Lower lobe of right lung (tissue), 2 donors: ENCODE results near the gene RANBP10. TPM values are rescaled to one million over a fixed set of nuclear protein-coding genes. Genes with fewer than 3 reads are reported as not detected.
A peak's percentile ranks its signal among the peaks of the same experiment; 100 is the strongest.

Experiments used
- ATAC-seq, 2 donors: fragments of 200-7000 bp; cut with Tn5 transposase; one replicate each; pipeline ENCODE4 v1.9.1; 2020 to 2022; ENCODE audit warnings: mild to moderate bottlenecking in 2 of 2, moderate library complexity in 2 of 2
- DNase-seq: peaks from one replicate; pipeline ENCODE4 v3.0.0-alpha.2; 2020
- H3K27ac ChIP-seq: fragments of 200-600 bp; one replicate; pipeline ENCODE4 v1.8.0; 2022
- H3K27me3 ChIP-seq: fragments of 200-600 bp; one replicate; pipeline ENCODE4 v1.8.0; 2022; ENCODE audit warnings: low read depth
- H3K36me3 ChIP-seq: fragments of 200-600 bp; one replicate; pipeline ENCODE4 v1.8.0; 2022; ENCODE audit warnings: mild to moderate bottlenecking
- H3K4me1 ChIP-seq: fragments of 200-600 bp; one replicate; pipeline ENCODE4 v1.8.0; 2022
- H3K4me3 ChIP-seq: fragments of 200-600 bp; one replicate; pipeline ENCODE4 v1.8.0; 2022; ENCODE audit warnings: mild to moderate bottlenecking
- H3K9me3 ChIP-seq: fragments of 200-600 bp; one replicate; pipeline ENCODE4 v1.8.0; 2022
- intact Hi-C: fragments of 100-400 bp; cut with DNase I; formaldehyde crosslinking; loops from one replicate; pipeline ENCODE4 v1.11.0; 2022
- total RNA-seq: library from RNA; stranded (reverse); fragmentation: NEBNext Ultra II Directional; extraction: Animal tissue kit (Norgen Biotek cat#: 25700); gene quantifications from one replicate; pipeline ENCODE4 v1.2.1, GENCODE V29; 2021
- TF ChIP-seq, protein P1 (sequence below): fragments of 200-600 bp; IDR thresholded peaks from one replicate; pipeline ENCODE4 v1.8.0; 2022; ENCODE audit warnings: antibody characterized with exemption, mild to moderate bottlenecking
- donor health status: DM: no; HTN: yes; CAD: no; lungs with severe emphysema.

The RANBP10 gene
- total RNA-seq, 1 donor from 2014 or later, result 21.7 TPM

DNA sequence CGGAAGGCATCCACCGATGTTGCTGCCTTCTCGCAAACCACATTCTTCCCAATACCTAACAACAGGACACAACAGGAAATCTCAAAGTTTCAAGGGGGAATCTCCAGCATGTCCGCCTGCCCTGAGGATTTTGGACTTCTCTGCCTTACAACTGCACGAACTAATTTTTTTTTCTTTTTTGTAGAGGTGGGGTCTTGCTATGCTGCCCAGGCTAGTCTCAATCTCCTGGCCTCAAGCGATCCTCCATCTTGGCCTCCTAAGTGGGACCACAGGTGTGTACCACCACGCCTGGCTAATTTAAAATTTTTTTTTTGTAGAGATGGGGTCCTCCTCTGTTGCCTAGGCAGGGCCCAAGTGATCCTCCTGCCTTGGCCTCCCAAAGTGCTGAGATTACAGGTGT lies 130.4 kb downstream of the RANBP10 start:
- intact Hi-C loops, result no loop called here
- Histone ChIP-seq H3K4me3 (no peak overlapping the region), H3K36me3 (peaks cover 7% of the 10 kb centered on the region), H3K27me3 (no peaks in the 10 kb centered on the region), H3K4me1 (peaks cover 53% of the 10 kb centered on the region), H3K9me3 (no peaks in the 10 kb centered on the region), H3K27ac (peak overlapping the region; percentile 8)
- ATAC-seq (no peak), DNase-seq (no peak)
- TF ChIP-seq, protein P1, sequence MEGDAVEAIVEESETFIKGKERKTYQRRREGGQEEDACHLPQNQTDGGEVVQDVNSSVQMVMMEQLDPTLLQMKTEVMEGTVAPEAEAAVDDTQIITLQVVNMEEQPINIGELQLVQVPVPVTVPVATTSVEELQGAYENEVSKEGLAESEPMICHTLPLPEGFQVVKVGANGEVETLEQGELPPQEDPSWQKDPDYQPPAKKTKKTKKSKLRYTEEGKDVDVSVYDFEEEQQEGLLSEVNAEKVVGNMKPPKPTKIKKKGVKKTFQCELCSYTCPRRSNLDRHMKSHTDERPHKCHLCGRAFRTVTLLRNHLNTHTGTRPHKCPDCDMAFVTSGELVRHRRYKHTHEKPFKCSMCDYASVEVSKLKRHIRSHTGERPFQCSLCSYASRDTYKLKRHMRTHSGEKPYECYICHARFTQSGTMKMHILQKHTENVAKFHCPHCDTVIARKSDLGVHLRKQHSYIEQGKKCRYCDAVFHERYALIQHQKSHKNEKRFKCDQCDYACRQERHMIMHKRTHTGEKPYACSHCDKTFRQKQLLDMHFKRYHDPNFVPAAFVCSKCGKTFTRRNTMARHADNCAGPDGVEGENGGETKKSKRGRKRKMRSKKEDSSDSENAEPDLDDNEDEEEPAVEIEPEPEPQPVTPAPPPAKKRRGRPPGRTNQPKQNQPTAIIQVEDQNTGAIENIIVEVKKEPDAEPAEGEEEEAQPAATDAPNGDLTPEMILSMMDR, result no peak

DNA sequence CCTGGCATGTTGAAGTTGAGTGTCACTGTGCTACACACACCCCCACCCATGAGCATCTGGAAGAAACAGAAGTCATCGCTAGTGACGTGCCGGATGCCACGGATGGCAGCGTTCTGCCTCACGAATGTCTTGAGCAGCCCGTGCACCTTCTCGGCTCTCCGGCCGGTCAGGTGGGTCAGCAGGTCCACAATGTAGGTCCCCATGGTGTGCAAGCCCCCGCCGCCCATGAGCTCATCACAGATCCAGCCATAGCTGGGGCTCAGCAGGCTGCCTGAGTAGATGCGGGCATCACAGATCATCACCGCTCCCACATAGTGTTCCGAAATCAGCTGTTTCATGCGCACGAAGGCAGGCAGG lies 130.8 kb downstream of the RANBP10 start:
- Histone ChIP-seq H3K4me3 (no peak overlapping the region), H3K27ac (no peak overlapping the region), H3K4me1 (peaks cover 53% of the 10 kb centered on the region), H3K27me3 (no peaks in the 10 kb centered on the region), H3K36me3 (peaks cover 7% of the 10 kb centered on the region), H3K9me3 (no peaks in the 10 kb centered on the region)
- ATAC-seq, result no peak
- no peak for DNase-seq
- intact Hi-C loops, result no loop called here
- TF ChIP-seq, protein P1, result no peak

DNA sequence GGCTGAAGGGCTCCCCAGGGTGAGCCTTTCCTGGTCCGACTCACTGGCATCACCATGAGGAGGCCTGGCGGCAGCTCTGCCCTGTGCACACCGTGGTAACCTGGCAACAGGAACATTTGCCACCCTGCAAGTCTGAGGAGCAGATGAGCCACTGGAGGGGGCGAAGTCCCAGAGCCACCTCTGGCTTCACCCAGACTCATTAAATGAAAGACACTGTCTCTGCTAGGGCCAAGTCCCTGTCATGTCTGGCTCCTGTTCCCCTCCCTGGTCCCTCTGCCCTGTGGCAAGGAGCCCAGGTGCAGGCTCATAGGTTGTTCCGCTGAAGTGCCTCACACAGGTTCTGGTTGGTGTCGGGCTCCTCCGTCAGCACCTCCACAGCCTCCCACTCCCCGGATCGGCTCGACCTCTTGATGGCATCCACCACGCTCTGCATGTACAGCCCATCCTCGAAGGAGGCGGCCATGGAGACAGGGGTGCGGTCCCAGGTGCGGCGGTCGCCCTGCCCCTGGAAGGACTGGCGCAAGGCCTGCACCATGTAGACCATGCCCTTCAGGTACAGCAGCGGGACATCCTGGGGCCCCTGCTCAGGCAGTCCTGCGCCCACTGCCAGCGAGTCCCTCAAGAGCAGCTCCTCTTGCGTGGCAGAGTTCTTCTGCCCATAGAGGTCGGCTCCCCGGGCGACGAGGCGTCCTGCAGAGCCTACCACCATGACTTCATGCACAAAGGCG lies 131.3 kb downstream of the RANBP10 start:
- Histone ChIP-seq H3K27ac (peak overlapping the region; percentile 73), H3K9me3 (no peaks in the 10 kb centered on the region), H3K4me3 (no peak overlapping the region), H3K36me3 (peaks cover 3% of the 10 kb centered on the region), H3K27me3 (no peaks in the 10 kb centered on the region), H3K4me1 (peaks cover 53% of the 10 kb centered on the region)
- ATAC-seq (no peak), DNase-seq (no peak)
- TF ChIP-seq, protein P1, result no peak
- intact Hi-C loops, result no loop called here

DNA sequence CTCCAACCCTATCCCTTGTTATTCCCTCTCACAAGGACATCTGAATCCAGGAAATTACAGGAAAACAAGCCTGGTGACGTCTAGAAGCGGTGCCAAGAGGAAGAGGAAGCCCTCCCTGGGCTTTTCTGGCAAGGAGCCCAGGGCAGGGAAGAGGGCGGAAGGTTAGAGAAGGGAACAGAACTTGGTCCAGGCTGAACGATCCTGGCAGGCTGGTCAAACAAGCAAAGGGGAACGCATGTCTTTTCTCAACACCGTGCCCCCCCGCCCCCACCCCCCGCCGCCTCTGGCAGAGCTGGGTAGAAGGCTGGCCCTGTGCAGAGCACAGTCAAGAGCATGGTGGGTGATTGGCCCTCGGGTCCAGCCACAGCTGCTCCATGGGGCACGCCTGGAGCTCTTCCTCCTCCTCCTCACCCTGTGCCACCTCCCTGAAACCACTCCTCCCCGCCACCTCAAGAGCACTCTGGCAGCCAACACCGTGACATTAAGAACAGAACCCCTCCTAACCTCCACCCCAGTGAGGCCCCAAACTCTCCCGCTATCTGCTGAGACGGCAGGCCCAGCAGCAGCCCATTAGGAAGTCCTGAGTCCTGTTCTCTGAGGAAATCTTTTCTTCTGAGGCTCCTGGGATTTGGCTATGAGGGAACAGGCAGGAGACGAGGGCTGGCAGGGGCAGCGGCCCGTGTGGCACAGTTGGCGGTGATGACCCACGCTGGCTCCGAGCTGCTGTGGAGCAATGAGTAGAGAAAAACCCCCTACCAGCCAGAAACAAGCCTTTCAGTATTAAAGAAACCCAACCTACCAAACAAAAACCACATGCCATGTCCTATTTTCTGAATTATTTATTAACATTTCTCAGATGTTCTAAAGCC lies 132.4 kb downstream of the RANBP10 start:
- intact Hi-C loops, result no loop called here
- Histone ChIP-seq H3K36me3 (no peaks in the 10 kb centered on the region), H3K4me1 (peaks cover 53% of the 10 kb centered on the region), H3K9me3 (no peaks in the 10 kb centered on the region), H3K4me3 (no peak overlapping the region), H3K27me3 (no peaks in the 10 kb centered on the region), H3K27ac (peak overlapping the region; percentile 73)
- DNase-seq, result peak; percentile 81
- TF ChIP-seq, protein P1, result no peak
- ATAC-seq, result peak; percentile 74 to 75

Other genes with a start within 250 kb of the RANBP10 start
- 36.2 TPM for gene CTCF, start 244.0 kb downstream of the RANBP10 start, total RNA-seq
- gene CARMIL2, start 161.4 kb downstream of the RANBP10 start, total RNA-seq, result 2.4 TPM
- 16.6 TPM for gene ACD, start 146.3 kb downstream of the RANBP10 start, total RNA-seq
- 5.5 TPM for gene PARD6A, start 145.6 kb downstream of the RANBP10 start, total RNA-seq
- 19.4 TPM for gene ENKD1, start 139.8 kb downstream of the RANBP10 start, total RNA-seq
- 5.3 TPM for gene C16orf86, start 139.7 kb downstream of the RANBP10 start, total RNA-seq
- 18.9 TPM for gene GFOD2, start 87.2 kb downstream of the RANBP10 start, total RNA-seq
- 3.5 TPM for gene TSNAXIP1, start 329 bp upstream of the RANBP10 start, total RNA-seq
- 26.1 TPM for gene THAP11, start 35.8 kb upstream of the RANBP10 start, total RNA-seq
- 55.8 TPM for gene NUTF2, start 40.4 kb upstream of the RANBP10 start, total RNA-seq
- gene CENPT, start 41.1 kb upstream of the RANBP10 start, total RNA-seq, result 29.9 TPM
- gene EDC4, start 66.5 kb upstream of the RANBP10 start, total RNA-seq, result 51.2 TPM
- gene NRN1L, start 78.3 kb upstream of the RANBP10 start, total RNA-seq, result 1.7 TPM
- 28.3 TPM for gene PSKH1, start 86.7 kb upstream of the RANBP10 start, total RNA-seq
- 0.59 TPM for gene CTRL, start 125.3 kb upstream of the RANBP10 start, total RNA-seq
- 82.7 TPM for gene PSMB10, start 130.3 kb upstream of the RANBP10 start, total RNA-seq
- 33.8 TPM for gene LCAT, start 137.6 kb upstream of the RANBP10 start, total RNA-seq
- 80.3 TPM for gene SLC12A4, start 162.1 kb upstream of the RANBP10 start, total RNA-seq
- gene DPEP3, start 173.9 kb upstream of the RANBP10 start, total RNA-seq, result 0.18 TPM
- gene DPEP2, start 192.9 kb upstream of the RANBP10 start, total RNA-seq, result 29.5 TPM
- not detected for gene DPEP2NB, start 209.4 kb upstream of the RANBP10 start, total RNA-seq
- gene DDX28, start 216.7 kb upstream of the RANBP10 start, total RNA-seq, result 9.9 TPM
- 15.1 TPM for gene DUS2, start 216.7 kb upstream of the RANBP10 start, total RNA-seq